ENCODE data around the gene EMILIN2. TPM values are rescaled to one million over a fixed set of nuclear protein-coding genes. Genes with fewer than 3 reads are reported as not detected.

The EMILIN2 gene
- total and polyA plus RNA-seq, 2 experiments from 2014 or later, result 10.6 to 16.8 TPM

GRCh38 chr18:2918761-2919550 lies 72.2 kb downstream of the EMILIN2 start:
- Histone ChIP-seq H3K36me3 (replicated peaks; ENCODE audit: insufficient read depth, low read depth) (peaks cover 3% of the 10 kb centered on the region), H4K20me1 (ENCODE audit: insufficient read depth, poor library complexity, severe bottlenecking) (no peaks in the 10 kb centered on the region), H3K4me2 (no peak overlapping the region), H3K27ac (no peak overlapping the region), H3K4me1 (ENCODE audit: insufficient read depth) (peaks cover 6% of the 10 kb centered on the region), H3K79me2 (no peaks in the 10 kb centered on the region), H2AFZ (no peak overlapping the region), H3K9me3 (ENCODE audit: low read depth) (no peaks in the 10 kb centered on the region), H3K4me3 (no peak overlapping the region), H3K27me3 (no peaks in the 10 kb centered on the region), H3K9me2 (replicated peaks; ENCODE audit: insufficient read depth) (no peaks in the 10 kb centered on the region)
- TF ChIP-seq CTCF (IDR thresholded peaks at IDR 0.05; ENCODE audit: poor library complexity), result no peak
- TF ChIP-seq EZH2 (IDR thresholded peaks at IDR 0.05; ENCODE audit: borderline replicate concordance), result no peak
- TF ChIP-seq EZH2phosphoT487 (IDR thresholded peaks at IDR 0.05; ENCODE audit: low read depth, severe bottlenecking, unreplicated experiment), result no peak
- no peak for DNase-seq (ENCODE audit: low spot score)
- WGBS (ENCODE audit: low lambda C conversion rate, missing lambda C conversion rate), result 93% methylated on average over 18 of the region's 18 CpGs

GRCh38 chr18:2919600-2919999 lies 72.8 kb downstream of the EMILIN2 start:
- Histone ChIP-seq H3K79me2 (no peaks in the 10 kb centered on the region), H4K20me1 (ENCODE audit: insufficient read depth, poor library complexity, severe bottlenecking) (no peaks in the 10 kb centered on the region), H3K36me3 (replicated peaks; ENCODE audit: insufficient read depth, low read depth) (peaks cover 3% of the 10 kb centered on the region), H3K27ac (no peak overlapping the region), H3K4me1 (ENCODE audit: insufficient read depth) (peaks cover 6% of the 10 kb centered on the region), H3K27me3 (no peaks in the 10 kb centered on the region), H3K9me2 (replicated peaks; ENCODE audit: insufficient read depth) (no peaks in the 10 kb centered on the region), H3K4me3 (no peak overlapping the region), H3K4me2 (no peak overlapping the region), H3K9me3 (ENCODE audit: low read depth) (no peaks in the 10 kb centered on the region), H2AFZ (no peak overlapping the region)
- no peak for DNase-seq (ENCODE audit: low spot score)
- TF ChIP-seq CTCF (IDR thresholded peaks at IDR 0.05; ENCODE audit: poor library complexity), result no peak
- no peak for TF ChIP-seq EZH2phosphoT487 (IDR thresholded peaks at IDR 0.05; ENCODE audit: low read depth, severe bottlenecking, unreplicated experiment)
- no peak for TF ChIP-seq EZH2 (IDR thresholded peaks at IDR 0.05; ENCODE audit: borderline replicate concordance)
- WGBS (ENCODE audit: low lambda C conversion rate, missing lambda C conversion rate), result 91% methylated on average over 5 of the region's 5 CpGs

- 90% methylated on average over 11 of the region's 11 CpGs for WGBS (ENCODE audit: low lambda C conversion rate, missing lambda C conversion rate)
Observed at GRCh38 chr18:2920027-2920426, 73.2 kb downstream of the EMILIN2 start.

More at GRCh38 chr18:2920027-2920426, 73.2 kb downstream of the EMILIN2 start:
- Histone ChIP-seq H3K4me1 (ENCODE audit: insufficient read depth) (peaks cover 6% of the 10 kb centered on the region), H3K27ac (no peak overlapping the region), H4K20me1 (ENCODE audit: insufficient read depth, poor library complexity, severe bottlenecking) (no peaks in the 10 kb centered on the region), H3K36me3 (replicated peaks; ENCODE audit: insufficient read depth, low read depth) (peaks cover 3% of the 10 kb centered on the region), H3K4me2 (no peak overlapping the region), H3K9me2 (replicated peaks; ENCODE audit: insufficient read depth) (no peaks in the 10 kb centered on the region), H3K79me2 (no peaks in the 10 kb centered on the region), H3K9me3 (ENCODE audit: low read depth) (no peaks in the 10 kb centered on the region), H3K27me3 (no peaks in the 10 kb centered on the region), H3K4me3 (no peak overlapping the region), H2AFZ (no peak overlapping the region)
- TF ChIP-seq EZH2phosphoT487 (IDR thresholded peaks at IDR 0.05; ENCODE audit: low read depth, severe bottlenecking, unreplicated experiment) (no peak), EZH2 (IDR thresholded peaks at IDR 0.05; ENCODE audit: borderline replicate concordance) (no peak), CTCF (IDR thresholded peaks at IDR 0.05; ENCODE audit: poor library complexity) (no peak)
- DNase-seq (ENCODE audit: low spot score), result no peak
